Measurements from ENCODE around the gene FFAR4. TPM values are rescaled to one million over a fixed set of nuclear protein-coding genes. Genes with fewer than 3 reads are reported as not detected.

FFAR4 gene
- total and polyA plus RNA-seq, 2 experiments from 2014 or later = not detected

- DNase-seq = no peak
- Histone ChIP-seq H3K36me3 (ENCODE audit: low read depth) (no peaks in the 10 kb centered on the region), H3K4me2 (ENCODE audit: unreplicated experiment) (no peak overlapping the region), H3K27ac (no peak overlapping the region), H3K9me2 (ENCODE audit: insufficient read depth) (no peaks in the 10 kb centered on the region), H3K9me3 (ENCODE audit: low read depth) (no peaks in the 10 kb centered on the region), H3K79me2 (ENCODE audit: insufficient read depth) (no peaks in the 10 kb centered on the region), H3K27me3 (replicated peaks; ENCODE audit: insufficient read depth) (peaks cover 12% of the 10 kb centered on the region; the same call in 1 of the 2 replicates), H4K20me1 (ENCODE audit: insufficient read depth) (no peaks in the 10 kb centered on the region), H3K4me1 (ENCODE audit: insufficient read depth) (no peaks in the 10 kb centered on the region), H3K4me3 (no peak overlapping the region), H3F3A (ENCODE audit: insufficient read depth) (no peaks in the 10 kb centered on the region), H2AFZ (no peak overlapping the region), H3K9ac (no peak overlapping the region)
- TF ChIP-seq EZH2 (IDR thresholded peaks at IDR 0.05; ENCODE audit: insufficient read depth, poor library complexity, severe bottlenecking) (no peak), EZH2phosphoT487 (IDR thresholded peaks at IDR 0.05; ENCODE audit: insufficient read depth, low read depth) (no peak)
- WGBS, 2 experiments (ENCODE audit: low coverage in 1 of 2, low lambda C conversion rate in 2 of 2, missing lambda C conversion rate in 2 of 2) = 63 to 64% methylated on average over 4 of the region's 4 CpGs
- in situ Hi-C loops (cut with MboI) = no loop called here
These were observed 62.4 kb downstream of the FFAR4 start for GRCh38 chr10:93628858-93629257.

- H3K4me2 ChIP-seq (ENCODE audit: unreplicated experiment) = no peak overlapping the region
- H3K27me3 ChIP-seq (replicated peaks; ENCODE audit: insufficient read depth) = peaks cover 12% of the 10 kb centered on the region; the same call in 1 of the 2 replicates
- no peak for DNase-seq
- H3K4me1 ChIP-seq (ENCODE audit: insufficient read depth) = no peaks in the 10 kb centered on the region
- WGBS, 2 experiments (ENCODE audit: low coverage in 1 of 2, low lambda C conversion rate in 2 of 2, missing lambda C conversion rate in 2 of 2) = 33 to 34% methylated on average over 7 of the region's 7 CpGs
- H3K36me3 ChIP-seq (ENCODE audit: low read depth) = no peaks in the 10 kb centered on the region
- no peaks in the 10 kb centered on the region for H4K20me1 ChIP-seq (ENCODE audit: insufficient read depth)
- H3K4me3 ChIP-seq = no peak overlapping the region
- TF ChIP-seq EZH2 (IDR thresholded peaks at IDR 0.05; ENCODE audit: insufficient read depth, poor library complexity, severe bottlenecking) (no peak), EZH2phosphoT487 (IDR thresholded peaks at IDR 0.05; ENCODE audit: insufficient read depth, low read depth) (no peak)
- H3K79me2 ChIP-seq (ENCODE audit: insufficient read depth) = no peaks in the 10 kb centered on the region
- no peak overlapping the region for H2AFZ ChIP-seq
- no peaks in the 10 kb centered on the region for H3K9me3 ChIP-seq (ENCODE audit: low read depth)
- H3K9ac ChIP-seq = no peak overlapping the region
- in situ Hi-C loops (cut with MboI) = no loop called here
- no peaks in the 10 kb centered on the region for H3K9me2 ChIP-seq (ENCODE audit: insufficient read depth)
- H3F3A ChIP-seq (ENCODE audit: insufficient read depth) = no peaks in the 10 kb centered on the region
- H3K27ac ChIP-seq = no peak overlapping the region
These were observed 63.3 kb downstream of the FFAR4 start for GRCh38 chr10:93629647-93630305.

- Histone ChIP-seq H3K9me2 (ENCODE audit: insufficient read depth) (no peaks in the 10 kb centered on the region), H3K4me3 (no peak overlapping the region), H3K27ac (no peak overlapping the region), H3K9ac (no peak overlapping the region), H3F3A (ENCODE audit: insufficient read depth) (no peaks in the 10 kb centered on the region), H4K20me1 (ENCODE audit: insufficient read depth) (no peaks in the 10 kb centered on the region), H3K9me3 (ENCODE audit: low read depth) (no peaks in the 10 kb centered on the region), H3K4me1 (ENCODE audit: insufficient read depth) (no peaks in the 10 kb centered on the region), H2AFZ (no peak overlapping the region), H3K36me3 (ENCODE audit: low read depth) (no peaks in the 10 kb centered on the region), H3K27me3 (replicated peaks; ENCODE audit: insufficient read depth) (peaks cover 12% of the 10 kb centered on the region), H3K79me2 (ENCODE audit: insufficient read depth) (no peaks in the 10 kb centered on the region), H3K4me2 (ENCODE audit: unreplicated experiment) (no peak overlapping the region)
- no peak for DNase-seq
- 62 to 65% methylated on average over 15 of the region's 15 CpGs for WGBS, 2 experiments (ENCODE audit: low coverage in 1 of 2, low lambda C conversion rate in 2 of 2, missing lambda C conversion rate in 2 of 2)
- no peak for TF ChIP-seq EZH2phosphoT487 (IDR thresholded peaks at IDR 0.05; ENCODE audit: insufficient read depth, low read depth)
- TF ChIP-seq EZH2 (IDR thresholded peaks at IDR 0.05; ENCODE audit: insufficient read depth, poor library complexity, severe bottlenecking) = no peak
- in situ Hi-C loops (cut with MboI) = no loop called here
These were observed 64.4 kb downstream of the FFAR4 start for GRCh38 chr10:93630625-93631557.

Other genes starting within 250 kb of the FFAR4 start
- 256 and 261 TPM in 2 replicates for gene MYOF, start 84.3 kb upstream of the FFAR4 start, total RNA-seq (2014; rRNA removed; shearing (Covaris generic))
- gene MYOF, start 84.3 kb upstream of the FFAR4 start, polyA plus RNA-seq (2016; fragmentation: Nextera tagmentation; extraction: Ambion mirVana) = 93.0 and 101 TPM in 2 replicates
- 21.5 and 32.4 TPM in 2 replicates for gene CEP55, start 70.1 kb upstream of the FFAR4 start, total RNA-seq (2014; rRNA removed; shearing (Covaris generic))
- gene CEP55, start 70.1 kb upstream of the FFAR4 start, polyA plus RNA-seq (2016; fragmentation: Nextera tagmentation; extraction: Ambion mirVana) = 14.9 and 16.8 TPM in 2 replicates
- 1.1 TPM in 1 of 2 replicates, not detected in the other for gene RBP4, start 34.6 kb downstream of the FFAR4 start, total RNA-seq (2014; rRNA removed; shearing (Covaris generic))
- 0.46 and 0.90 TPM in 2 replicates for gene RBP4, start 34.6 kb downstream of the FFAR4 start, polyA plus RNA-seq (2016; fragmentation: Nextera tagmentation; extraction: Ambion mirVana)
- gene PDE6C, start 45.9 kb downstream of the FFAR4 start, total RNA-seq (2014; rRNA removed; shearing (Covaris generic)) = not detected in 2 replicates
- 0.08 TPM in 1 of 2 replicates, not detected in the other for gene PDE6C, start 45.9 kb downstream of the FFAR4 start, polyA plus RNA-seq (2016; fragmentation: Nextera tagmentation; extraction: Ambion mirVana)
- gene FRA10AC1, start 135.9 kb downstream of the FFAR4 start, total RNA-seq (2014; rRNA removed; shearing (Covaris generic)) = 7.6 and 17.1 TPM in 2 replicates
- 14.8 and 17.0 TPM in 2 replicates for gene FRA10AC1, start 135.9 kb downstream of the FFAR4 start, polyA plus RNA-seq (2016; fragmentation: Nextera tagmentation; extraction: Ambion mirVana)
- gene LGI1, start 191.3 kb downstream of the FFAR4 start, total RNA-seq (2014; rRNA removed; shearing (Covaris generic)) = not detected in 2 replicates
- gene LGI1, start 191.3 kb downstream of the FFAR4 start, polyA plus RNA-seq (2016; fragmentation: Nextera tagmentation; extraction: Ambion mirVana) = not detected in 2 replicates

Measured in GM23248 (cell line).